HepG2 (cell line): ENCODE results near the gene ASTN2. TPM values are rescaled to one million over a fixed set of nuclear protein-coding genes. Genes with fewer than 3 reads are reported as not detected.

Experiments used
- CTCF ChIP-seq: sonication (generic); formaldehyde crosslinking; IDR thresholded peaks from 2 replicates; pipeline ENCODE4 v1.5.0; 2020; ENCODE audit warnings: mild to moderate bottlenecking, missing genetic modification reagents, moderate library complexity
- HOXA3 ChIP-seq: sonication (generic); formaldehyde crosslinking; IDR thresholded peaks from 2 replicates; pipeline ENCODE4 v1.5.0; 2020; ENCODE audit warnings: missing genetic modification reagents
- MED13 ChIP-seq: sonication (generic); formaldehyde crosslinking; IDR thresholded peaks from 2 replicates; pipeline ENCODE4 v1.5.0; 2020; ENCODE audit warnings: missing genetic modification reagents
- MTF1 ChIP-seq: sonication (generic); formaldehyde crosslinking; IDR thresholded peaks from 2 replicates; pipeline ENCODE4 v1.5.0; 2020; ENCODE audit warnings: missing genetic modification reagents
- MXD3 ChIP-seq: IDR thresholded peaks from 2 replicates; pipeline ENCODE4 v1.6.1; 2016; ENCODE audit warnings: mild to moderate bottlenecking, missing biosample characterization, missing genetic modification reagents
- NFYB ChIP-seq: sonication (generic); formaldehyde crosslinking; IDR thresholded peaks from 2 replicates; pipeline ENCODE4 v1.4.0; 2020; ENCODE audit warnings: missing genetic modification reagents
- RERE ChIP-seq: IDR thresholded peaks from 2 replicates; pipeline ENCODE4 v1.6.1; 2016; ENCODE audit warnings: low read depth, missing genetic modification reagents, missing compliant biosample characterization
- SNAPC2 ChIP-seq: sonication (generic); formaldehyde crosslinking; IDR thresholded peaks from 2 replicates; pipeline ENCODE4 v1.8.1; 2022; ENCODE audit warnings: mild to moderate bottlenecking, missing genetic modification reagents
- TEAD3 ChIP-seq: optimal IDR thresholded peaks from 2 replicates; pipeline ENCODE3; 2016; ENCODE audit warnings: borderline replicate concordance
- UBTF ChIP-seq: sonication (generic); formaldehyde crosslinking; IDR thresholded peaks from 2 replicates; pipeline ENCODE4 v1.4.0; 2020; ENCODE audit warnings: mild to moderate bottlenecking, missing genetic modification reagents
- ZC3H13 ChIP-seq: sonication (generic); formaldehyde crosslinking; IDR thresholded peaks from 2 replicates; pipeline ENCODE4 v1.8.1; 2023; ENCODE audit warnings: mild to moderate bottlenecking, missing genetic modification reagents, moderate library complexity
- ZNF264 ChIP-seq: sonication (generic); formaldehyde crosslinking; IDR thresholded peaks from 2 replicates; pipeline ENCODE4 v1.4.0; 2020; ENCODE audit warnings: missing genetic modification reagents
- ZNF431 ChIP-seq: sonication (generic); formaldehyde crosslinking; IDR thresholded peaks from 2 replicates; pipeline ENCODE4 v1.9.0; 2022; ENCODE audit warnings: missing genetic modification reagents, low read depth, mild to moderate bottlenecking, borderline replicate concordance
- ZNF512B ChIP-seq: sonication (generic); formaldehyde crosslinking; IDR thresholded peaks from 2 replicates; pipeline ENCODE4 v1.5.1; 2020; ENCODE audit warnings: missing genetic modification reagents, mild to moderate bottlenecking, borderline replicate concordance
- ZNF619 ChIP-seq: sonication (generic); formaldehyde crosslinking; IDR thresholded peaks from 2 replicates; pipeline ENCODE4 v1.4.0; 2020; ENCODE audit warnings: mild to moderate bottlenecking, missing genetic modification reagents
- ZNF878 ChIP-seq: sonication (generic); formaldehyde crosslinking; IDR thresholded peaks from 2 replicates; pipeline ENCODE4 v1.8.1; 2023; ENCODE audit warnings: mild to moderate bottlenecking, missing genetic modification reagents, moderate library complexity
- polyA plus RNA-seq, 8 experiments: library from polyadenylated mRNA; depleted of rRNA in 3 of 8; stranded (reverse) in 7 of 8; unstranded in 1 of 8; fragments of >200 nt; fragmentation: Illumina TruSeq in 4 of 8; extraction: Trizol in 4 of 8; gene quantifications; 2 replicates each; pipeline versions ENCODE4 v1.2.1 to v1.2.3, GENCODE V29; 2011 to 2016; ENCODE audit warnings: low read depth in 4 of 8, missing spikeins in 1 of 8, mixed read lengths in 1 of 8; ENCODE audit not compliant: insufficient read depth in 1 of 8
- total RNA-seq, 5 experiments: library from RNA; depleted of rRNA; stranded (reverse); fragments of >200 nt; fragmentation: Illumina TruSeq; extraction: Trizol; gene quantifications; 2 replicates each; pipeline ENCODE4 v1.2.3, GENCODE V29; 2016; ENCODE audit warnings: low read depth in 1 of 5

The ASTN2 gene
- total and polyA plus RNA-seq, 2 of the 13 experiments (the other 11 are each of a cell fraction or from before 2014, with no cell fraction given) = 5.2 to 13.5 TPM

GRCh38 chr9:116572095-116572748 is 842.6 kb downstream of the ASTN2 start (continued):
- TF ChIP-seq UBTF (CRISPR knock-in tag) (no peak), CTCF (CRISPR knock-in tag) (peak; percentile 99), ZNF431 (CRISPR knock-in tag) (no peak), ZNF878 (CRISPR knock-in tag) (no peak), ZNF619 (CRISPR knock-in tag) (0 out of 2 replicates have a peak, but pooled peaks have one; percentile 35), ZC3H13 (CRISPR knock-in tag) (no peak), ZNF512B (CRISPR knock-in tag) (0 out of 2 replicates have a peak, but pooled peaks have one; percentile 59), MTF1 (no peak), ZNF264 (no peak), MED13 (CRISPR knock-in tag) (no peak), NFYB (CRISPR knock-in tag) (no peak), SNAPC2 (CRISPR knock-in tag) (no peak), RERE (CRISPR knock-in tag) (no peak), HOXA3 (CRISPR knock-in tag) (no peak), TEAD3 (CRISPR knock-in tag) (peak; percentile 49), MXD3 (no peak)
